Measurements from ENCODE around the gene BHLHE23.

- TF ChIP-seq CTCF (IDR thresholded peaks at IDR 0.05) (no peak), POLR2AphosphoS5 (IDR thresholded peaks at IDR 0.05) (no peak)
Measured at GRCh38 chr20:62975251-62975760, 31.5 kb downstream of the BHLHE23 start.
